Suppressor macrophage treated with lipopolysaccharide for 1 hour (primary cell): ENCODE results near the gene LUZP2.
"Not testable (repeated sequence)": the region's sequence is repeated elsewhere in the genome, so short reads cannot be mapped to it uniquely, and the experiment has no call there.

Source experiments
- DNase-seq, 3 donors: peaks; one replicate each; pipeline ENCODE4 v3.0.0-alpha.2; 2020 to 2022

LUZP2 gene

GRCh38 chr11:24837112-24837511 is 340.3 kb downstream of the LUZP2 start:
- DNase-seq: no peak

DNA sequence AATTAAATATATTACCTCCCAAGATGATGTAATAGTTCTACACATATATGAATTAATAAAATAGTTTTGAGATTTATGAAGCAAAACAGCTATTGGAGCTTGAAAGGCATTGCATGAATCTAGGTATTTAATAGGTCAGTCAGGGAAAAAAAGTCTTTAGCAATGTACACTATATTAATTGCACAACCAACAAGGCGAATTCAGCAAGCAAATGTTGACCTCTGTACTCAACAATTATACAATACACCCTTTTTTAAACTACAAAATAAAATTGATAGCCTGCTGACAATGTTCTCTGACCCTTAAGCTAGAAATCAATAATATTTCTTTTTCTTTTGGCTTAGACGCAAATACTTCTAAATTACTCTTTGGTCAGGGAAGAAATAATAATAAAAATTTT is 345.5 kb downstream of the LUZP2 start:
- no peak for DNase-seq

- DNase-seq: no peak
Observed at GRCh38 chr11:24844406-24844805, 347.6 kb downstream of the LUZP2 start.

DNA sequence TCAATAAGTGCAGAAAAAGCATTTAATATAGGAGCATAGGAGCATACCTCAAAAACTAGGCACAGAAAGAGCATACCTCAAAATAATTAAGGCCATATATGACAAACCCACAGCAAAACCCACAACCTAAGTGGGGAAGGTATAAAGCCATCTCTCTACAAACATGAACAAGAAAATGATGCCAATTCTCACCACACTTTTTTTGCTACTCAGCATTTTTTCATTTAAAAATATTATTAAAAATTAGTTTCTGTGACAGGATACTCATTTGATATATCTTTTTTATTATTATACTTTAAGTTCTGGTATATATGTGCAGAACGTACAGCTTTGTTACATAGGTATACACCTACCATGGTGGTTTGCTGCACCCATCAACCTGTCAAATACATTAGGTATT is 352.0 kb downstream of the LUZP2 start:
- peak in 1 of 3 donors; percentile 6 for DNase-seq

GRCh38 chr11:24855951-24856350 is 359.1 kb downstream of the LUZP2 start:
- no peak for DNase-seq

- DNase-seq: peak in 1 of 3 donors; percentile 5
Observed at GRCh38 chr11:24859801-24860300, 363.0 kb downstream of the LUZP2 start.

GRCh38 chr11:24861440-24861839 is 364.6 kb downstream of the LUZP2 start:
- no peak for DNase-seq

DNA sequence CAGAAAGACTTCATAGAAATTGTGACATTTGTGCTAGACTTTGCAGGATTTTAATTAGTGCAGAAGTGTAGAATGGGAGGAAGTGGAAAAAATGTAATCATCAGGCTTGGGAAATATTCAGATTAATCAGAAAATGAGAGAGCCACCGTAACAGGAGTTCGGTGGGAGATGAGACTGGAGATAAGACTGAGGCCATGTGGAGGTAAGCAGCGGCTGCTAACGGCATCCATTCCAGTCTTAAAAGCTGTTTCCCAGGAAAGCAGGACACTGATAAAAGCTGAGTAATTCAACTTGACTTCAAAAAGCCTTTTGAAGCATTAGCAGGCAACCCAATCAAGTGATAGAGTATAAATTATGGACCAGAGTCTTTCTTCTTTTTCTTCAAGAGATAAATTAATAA is 369.9 kb downstream of the LUZP2 start:
- DNase-seq: no peak

- DNase-seq: no peak
Observed at GRCh38 chr11:24870048-24870447, 373.2 kb downstream of the LUZP2 start.

GRCh38 chr11:24872186-24872585 is 375.3 kb downstream of the LUZP2 start:
- no peak for DNase-seq

- DNase-seq: no peak
Observed at GRCh38 chr11:24872651-24873311, 375.9 kb downstream of the LUZP2 start.

DNA sequence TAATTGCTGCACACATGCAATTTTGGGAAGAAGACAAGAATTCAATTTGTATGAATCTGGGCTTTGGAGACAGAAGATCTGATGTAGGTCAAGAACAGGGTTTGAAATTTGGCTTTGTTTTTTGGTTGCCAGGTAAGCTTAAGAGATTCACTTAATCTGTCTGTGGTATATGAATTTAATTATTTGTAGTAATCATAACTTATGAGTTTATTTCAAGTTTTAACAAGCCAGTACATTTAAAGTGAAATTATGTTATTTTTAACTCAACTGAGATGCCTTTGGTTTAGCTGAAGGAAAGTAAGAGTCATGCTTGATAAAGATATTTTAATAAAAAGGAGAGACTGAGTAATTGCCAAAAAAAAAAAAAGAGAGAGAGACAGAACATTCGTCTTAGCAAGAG is 384.1 kb downstream of the LUZP2 start:
- DNase-seq: no peak

DNA sequence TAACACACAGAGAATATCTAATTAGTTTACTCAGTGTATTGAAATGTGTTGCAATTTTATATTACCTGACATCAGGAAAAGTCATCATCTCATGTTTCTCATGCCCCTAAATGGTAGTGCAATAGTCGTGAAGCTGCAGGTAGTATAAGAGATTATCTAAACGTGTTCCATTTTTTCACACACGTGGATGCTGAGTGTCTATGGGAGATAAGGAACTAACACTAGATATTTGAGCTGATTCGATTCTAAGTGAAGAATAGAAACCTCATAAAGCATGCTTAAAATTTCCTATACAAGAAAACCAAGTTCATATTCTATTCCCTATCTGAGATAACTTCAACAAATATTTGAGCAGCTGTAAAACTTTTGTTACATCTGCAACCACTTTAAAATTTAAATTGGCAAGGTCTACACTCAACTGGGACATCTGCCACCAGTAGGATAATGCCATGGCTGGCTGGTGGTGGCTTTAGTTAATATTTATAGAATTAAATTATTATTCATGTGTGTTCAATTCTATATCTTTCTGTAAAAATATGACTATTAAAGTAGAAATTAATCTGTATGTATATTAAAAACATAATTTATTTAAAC is 388.8 kb downstream of the LUZP2 start:
- no peak for DNase-seq

DNA sequence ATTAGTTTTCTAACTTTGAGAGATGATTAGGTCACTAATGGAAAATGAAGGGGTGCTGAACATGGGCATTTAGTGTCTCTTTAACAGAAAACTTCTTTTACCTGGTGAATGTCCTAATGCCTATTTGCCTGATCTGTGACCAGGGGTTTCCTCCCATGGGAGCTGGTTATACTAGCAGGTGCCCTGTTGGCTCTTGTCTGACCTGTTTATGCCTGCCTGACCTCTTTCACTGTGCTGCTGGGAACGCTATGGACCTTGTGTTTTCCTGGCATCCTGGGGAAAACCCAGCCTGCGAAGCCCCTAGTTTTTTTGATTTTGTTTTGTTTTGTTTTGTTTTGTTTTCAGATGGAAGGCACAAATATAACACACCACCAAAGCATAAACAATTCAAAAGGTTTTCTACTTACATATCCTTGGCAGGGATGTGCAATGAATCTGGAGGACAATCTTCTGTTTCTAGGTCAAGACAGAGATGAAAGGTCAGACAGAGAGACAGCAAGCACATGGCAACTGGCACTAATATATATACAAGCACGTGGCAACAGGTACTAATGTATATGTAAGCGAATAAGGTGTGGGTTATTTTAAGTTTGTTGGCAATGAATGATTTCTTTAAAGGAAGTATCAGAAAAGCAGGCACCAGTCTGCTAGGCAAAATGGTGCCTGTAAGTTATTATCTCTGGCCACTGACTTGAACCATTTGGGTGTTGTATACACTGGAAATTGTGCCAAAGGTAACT is 390.2 kb downstream of the LUZP2 start:
- DNase-seq: no peak

- DNase-seq: no peak
Observed at GRCh38 chr11:24890426-24890825, 393.6 kb downstream of the LUZP2 start.

DNA sequence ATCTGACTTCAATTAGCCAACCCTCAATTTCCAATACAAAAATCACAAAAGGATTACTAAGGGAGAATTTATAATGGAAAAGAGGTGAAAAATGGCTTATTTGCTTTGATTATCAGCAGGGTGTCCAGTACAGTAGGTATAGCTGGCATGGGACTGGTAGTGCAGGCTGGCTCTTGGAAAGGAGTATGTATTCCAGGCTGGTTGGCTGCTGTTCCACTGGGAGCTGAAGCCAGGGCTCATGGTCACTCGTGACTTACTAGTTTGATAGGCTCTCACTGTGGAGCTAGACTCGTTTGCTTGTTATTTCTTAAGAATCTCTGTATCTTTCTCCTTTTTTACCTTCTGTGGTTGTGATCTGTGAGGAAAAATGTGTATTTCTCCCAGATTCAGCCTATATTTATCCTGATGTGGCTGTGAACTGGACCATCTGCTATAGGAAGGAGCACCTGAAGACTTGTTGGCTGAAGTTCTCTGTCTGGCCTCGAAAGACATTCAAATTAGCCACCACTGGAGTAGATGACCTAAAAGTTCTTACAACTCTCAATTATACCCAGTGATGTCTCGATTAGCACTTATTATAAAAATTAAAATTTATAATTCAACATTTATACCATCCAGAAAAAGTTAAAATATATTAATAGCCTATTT is 395.1 kb downstream of the LUZP2 start:
- DNase-seq: not testable (repeated sequence)

DNA sequence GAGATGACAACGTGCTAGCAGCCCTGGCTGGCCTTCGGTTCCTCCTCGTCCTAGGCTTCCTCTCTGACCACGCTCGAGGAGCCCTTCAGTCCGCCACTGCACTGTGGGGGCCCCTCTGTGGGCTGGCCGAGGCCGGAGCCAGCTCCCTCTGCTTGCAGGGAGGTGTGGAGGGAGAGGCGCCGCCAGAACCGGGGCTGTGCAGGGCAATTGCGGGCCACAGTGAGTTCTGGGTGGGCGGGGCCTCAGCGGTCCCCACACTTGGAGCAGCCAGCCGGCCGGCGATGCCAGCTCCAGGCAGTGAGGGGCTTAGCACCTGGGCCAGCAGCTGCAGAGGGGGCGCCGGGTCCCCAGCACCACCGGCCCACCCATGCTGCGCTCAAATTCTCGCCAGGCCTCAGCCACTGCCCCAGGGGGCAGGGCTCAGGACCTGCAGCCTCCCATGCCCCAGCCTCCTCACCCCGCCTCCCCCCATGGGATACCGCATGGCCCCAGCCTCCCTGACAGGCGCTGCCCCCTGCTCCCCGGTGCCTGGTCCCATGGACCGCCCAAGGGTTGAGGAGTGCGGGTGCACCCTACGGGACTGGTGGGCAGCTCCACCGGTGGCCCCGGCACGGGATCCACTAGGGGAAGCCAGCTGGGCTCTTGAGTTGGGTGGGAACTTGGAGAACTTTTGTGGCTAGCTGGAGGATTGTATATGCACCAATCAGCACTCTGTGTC is 399.4 kb downstream of the LUZP2 start:
- no peak for DNase-seq

- DNase-seq: no peak
Observed at GRCh38 chr11:24900514-24900913, 403.7 kb downstream of the LUZP2 start.

DNA sequence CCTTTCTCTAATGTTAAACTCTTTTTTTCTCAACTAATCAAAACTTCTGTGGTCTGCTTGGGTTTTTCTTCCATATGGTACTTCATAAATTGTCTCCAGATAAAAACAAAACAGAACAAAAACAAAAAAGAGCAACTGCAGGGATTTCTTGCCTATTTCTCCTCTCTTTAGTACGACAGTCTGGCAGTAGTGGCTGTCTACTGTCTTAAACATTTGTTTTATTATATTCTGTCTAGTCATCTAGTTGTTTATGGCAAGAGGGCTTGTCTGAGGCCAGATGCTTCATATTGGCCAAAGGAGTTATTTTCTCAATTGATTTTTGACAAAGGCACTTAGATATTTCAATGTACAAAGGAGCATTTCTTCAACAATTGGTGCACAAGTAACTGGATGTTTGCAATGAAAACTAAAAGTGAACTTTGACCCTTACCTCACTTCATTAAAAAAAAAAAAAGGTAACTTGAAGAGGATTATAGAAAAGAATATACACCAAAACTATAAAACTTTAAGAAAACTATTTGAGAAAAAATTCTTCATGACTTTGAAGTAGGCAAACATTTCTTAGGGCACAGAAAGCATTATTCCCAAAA is 404.2 kb downstream of the LUZP2 start:
- no peak for DNase-seq

- no peak for DNase-seq
Observed at GRCh38 chr11:24903555-24903954, 406.7 kb downstream of the LUZP2 start.

DNA sequence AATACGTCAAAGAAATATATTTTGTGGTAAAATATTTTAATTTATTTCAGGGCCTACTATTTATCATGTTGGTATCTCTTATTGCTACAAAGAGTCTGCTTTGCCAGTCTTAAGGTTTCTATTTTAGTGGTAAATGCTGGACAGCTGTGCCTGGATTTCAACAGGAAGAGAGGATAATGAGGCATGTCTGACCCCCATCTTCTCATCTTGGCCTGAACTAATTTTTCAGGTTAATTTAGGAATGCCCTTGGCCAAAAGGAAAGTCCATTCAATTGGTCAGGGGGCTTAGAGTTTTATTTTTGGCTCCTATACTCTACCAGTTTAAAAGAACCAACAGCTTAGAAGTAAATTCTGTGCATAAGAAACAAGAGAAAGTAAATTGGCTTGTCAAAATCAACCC is 428.2 kb downstream of the LUZP2 start:
- no peak for DNase-seq
